ENCODE data around the gene RTL1.

The RTL1 gene

DNA sequence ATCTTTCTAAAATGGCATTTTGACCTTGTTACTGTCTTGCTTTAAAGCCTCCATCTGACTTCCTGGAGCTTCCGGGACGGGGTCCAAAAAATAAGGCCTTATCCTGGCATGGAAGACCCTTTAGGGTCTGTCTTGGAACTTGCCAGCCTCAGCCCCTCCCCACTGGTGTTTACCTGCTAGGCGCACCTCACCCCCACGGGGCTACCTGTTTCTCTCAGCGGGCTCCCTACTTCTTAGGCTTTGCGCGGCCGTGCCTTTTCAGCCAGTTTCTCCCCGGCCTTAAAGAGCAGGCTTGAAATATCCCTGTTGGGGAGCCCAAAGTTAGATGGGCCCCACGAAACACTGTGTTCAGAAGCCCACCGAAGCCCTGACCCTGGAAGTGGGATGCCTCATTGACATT, 5.1 kb downstream of the RTL1 start:
- no peak for DNase-seq (ENCODE audit: low spot score)

DNA sequence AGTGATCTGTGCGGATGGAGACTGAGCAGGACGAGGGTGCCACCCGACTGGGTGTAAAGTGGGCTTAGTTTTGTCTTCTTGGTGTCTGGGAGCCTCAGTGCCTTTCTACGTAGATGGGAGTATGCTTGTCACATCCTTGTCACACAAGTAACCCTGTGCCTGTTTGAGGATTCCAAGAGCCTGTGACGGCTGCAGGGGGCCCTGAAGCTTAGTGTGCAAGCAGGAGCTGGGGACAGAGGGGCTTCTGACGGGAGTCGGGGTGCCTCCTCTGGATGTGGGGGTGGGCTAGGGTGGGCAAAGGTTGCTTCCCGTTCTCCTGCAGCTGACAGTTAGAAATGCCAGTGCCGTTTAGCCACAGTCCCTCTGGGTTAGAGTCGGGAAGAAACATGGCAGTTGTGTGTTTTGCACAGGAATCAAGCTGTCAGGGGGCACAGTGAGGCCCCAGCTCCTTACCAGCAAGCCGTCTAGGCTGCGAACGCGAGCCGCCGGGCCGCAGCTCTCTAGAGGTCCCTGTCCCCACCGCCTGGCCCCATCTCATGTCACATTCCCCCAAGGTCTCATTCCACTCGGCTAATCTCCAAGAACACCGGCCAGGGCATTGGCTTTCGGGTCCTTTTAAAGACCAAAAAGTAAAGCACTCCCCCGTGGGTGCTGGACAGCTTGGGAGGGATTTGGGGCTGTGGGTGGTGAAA, 7.0 kb downstream of the RTL1 start:
- no peak for DNase-seq (ENCODE audit: low spot score)

DNA sequence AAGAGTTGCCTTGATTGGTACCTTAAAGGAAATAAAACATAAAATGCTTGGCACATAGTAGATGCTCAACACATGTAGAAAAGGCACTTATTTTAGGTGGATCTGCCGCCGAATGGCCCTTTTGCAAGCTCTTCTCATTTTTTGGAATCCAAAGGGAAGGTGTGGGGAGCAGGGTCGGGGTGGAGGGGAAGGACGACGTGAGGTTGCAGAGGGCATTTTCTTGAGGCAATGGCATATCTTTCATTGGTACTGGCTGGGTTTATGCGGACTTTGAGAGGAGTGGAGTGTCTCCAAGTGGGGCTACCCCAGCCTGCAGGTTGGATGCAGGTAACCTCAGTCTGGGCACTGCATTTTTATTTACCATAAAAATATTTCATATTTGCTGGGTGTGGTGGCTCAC, 8.1 kb downstream of the RTL1 start:
- DNase-seq (ENCODE audit: low spot score) = no peak

DNA sequence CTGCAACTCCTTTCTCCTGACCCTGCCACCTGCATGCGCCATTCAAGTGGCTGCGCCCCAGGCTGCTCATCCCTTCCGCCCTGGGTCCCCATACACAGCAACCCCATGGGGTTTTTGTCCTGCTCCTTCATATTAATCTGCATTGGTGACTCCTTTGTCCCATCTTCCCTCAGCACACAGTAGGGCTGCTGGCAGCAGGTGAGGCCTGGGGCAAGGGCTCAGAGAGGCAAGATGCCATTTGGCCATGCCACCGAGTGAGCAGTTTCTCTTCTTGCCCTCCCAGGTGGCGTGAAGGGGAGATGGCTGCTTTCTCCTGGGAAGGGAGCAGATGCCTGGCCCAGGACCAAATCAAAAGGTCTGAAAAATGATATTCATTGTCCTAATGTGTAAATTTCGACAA, 9.1 kb downstream of the RTL1 start:
- no peak for DNase-seq (ENCODE audit: low spot score)

DNA sequence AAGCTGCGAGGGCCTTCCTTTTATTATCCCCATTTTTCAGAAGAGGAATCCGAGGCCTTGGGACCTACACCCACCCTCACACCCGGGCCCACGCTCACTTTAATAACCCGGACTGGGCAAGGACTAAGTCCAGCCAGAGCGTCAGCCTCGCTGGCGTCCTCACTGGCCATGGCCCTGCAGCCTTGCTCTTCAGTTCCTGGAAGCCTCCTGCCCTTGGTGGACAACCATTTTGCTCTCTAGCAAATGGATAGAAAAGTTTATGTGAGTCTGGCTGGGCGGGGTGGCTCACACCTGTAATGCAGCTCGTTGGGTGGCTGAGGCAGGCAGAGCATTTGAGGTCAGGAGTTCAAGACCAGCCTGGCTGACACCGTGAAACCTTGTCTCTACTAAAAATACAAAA, 9.8 kb downstream of the RTL1 start:
- DNase-seq (ENCODE audit: low spot score) = no peak

DNA sequence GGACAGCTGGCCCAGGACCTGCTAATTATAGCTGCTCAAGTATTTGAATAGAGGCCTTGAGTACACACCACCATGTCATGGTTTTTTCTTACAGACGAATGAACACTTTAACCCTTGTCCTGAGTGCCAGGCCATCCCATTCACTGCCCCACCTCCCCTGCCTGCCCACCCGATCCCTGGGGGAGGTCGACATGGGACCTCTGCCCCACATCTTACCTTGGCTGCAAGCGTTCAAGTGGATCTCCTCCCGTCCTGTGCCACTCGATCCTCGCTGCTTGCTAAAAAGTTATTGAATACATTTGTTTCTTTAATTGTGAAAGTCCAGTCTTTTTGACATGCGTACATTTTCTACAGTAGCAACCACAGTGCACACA, 10.3 kb downstream of the RTL1 start:
- no peak for DNase-seq (ENCODE audit: low spot score)

DNA sequence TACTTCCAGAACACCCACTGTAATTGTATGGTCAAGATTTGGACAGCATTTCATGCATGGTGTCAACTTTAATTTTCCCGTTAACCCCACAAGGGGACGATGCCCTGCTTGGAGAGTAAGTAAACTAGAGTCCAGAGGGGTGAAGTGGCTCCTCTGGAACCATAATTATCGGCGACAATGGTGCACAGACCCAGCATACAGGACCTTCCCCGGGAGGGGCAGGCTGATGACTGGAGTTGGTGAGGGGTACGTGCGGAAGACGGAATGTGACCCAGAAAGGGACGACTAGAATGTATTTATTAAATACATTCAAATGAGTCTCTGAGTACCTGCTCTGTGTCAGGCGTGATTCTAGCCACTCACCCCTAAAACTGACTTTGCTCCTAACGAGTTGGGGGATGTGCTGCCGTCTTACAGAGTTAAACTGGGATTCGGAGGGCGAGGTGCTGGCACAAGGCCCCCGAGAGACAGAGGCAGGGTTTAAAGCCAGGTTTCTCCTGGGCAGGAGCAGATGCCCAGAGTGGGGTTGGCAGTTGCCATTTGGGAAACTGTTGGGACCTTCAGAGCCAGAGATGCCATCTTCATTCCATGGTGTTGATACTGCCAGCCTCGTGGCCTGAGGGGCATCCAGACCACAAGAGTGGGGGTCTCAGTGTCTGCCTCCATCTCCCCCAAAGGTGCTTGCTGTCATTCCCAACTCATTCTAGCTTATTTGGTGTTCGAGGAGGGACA, 10.9 kb downstream of the RTL1 start:
- no peak for DNase-seq (ENCODE audit: low spot score)

DNA sequence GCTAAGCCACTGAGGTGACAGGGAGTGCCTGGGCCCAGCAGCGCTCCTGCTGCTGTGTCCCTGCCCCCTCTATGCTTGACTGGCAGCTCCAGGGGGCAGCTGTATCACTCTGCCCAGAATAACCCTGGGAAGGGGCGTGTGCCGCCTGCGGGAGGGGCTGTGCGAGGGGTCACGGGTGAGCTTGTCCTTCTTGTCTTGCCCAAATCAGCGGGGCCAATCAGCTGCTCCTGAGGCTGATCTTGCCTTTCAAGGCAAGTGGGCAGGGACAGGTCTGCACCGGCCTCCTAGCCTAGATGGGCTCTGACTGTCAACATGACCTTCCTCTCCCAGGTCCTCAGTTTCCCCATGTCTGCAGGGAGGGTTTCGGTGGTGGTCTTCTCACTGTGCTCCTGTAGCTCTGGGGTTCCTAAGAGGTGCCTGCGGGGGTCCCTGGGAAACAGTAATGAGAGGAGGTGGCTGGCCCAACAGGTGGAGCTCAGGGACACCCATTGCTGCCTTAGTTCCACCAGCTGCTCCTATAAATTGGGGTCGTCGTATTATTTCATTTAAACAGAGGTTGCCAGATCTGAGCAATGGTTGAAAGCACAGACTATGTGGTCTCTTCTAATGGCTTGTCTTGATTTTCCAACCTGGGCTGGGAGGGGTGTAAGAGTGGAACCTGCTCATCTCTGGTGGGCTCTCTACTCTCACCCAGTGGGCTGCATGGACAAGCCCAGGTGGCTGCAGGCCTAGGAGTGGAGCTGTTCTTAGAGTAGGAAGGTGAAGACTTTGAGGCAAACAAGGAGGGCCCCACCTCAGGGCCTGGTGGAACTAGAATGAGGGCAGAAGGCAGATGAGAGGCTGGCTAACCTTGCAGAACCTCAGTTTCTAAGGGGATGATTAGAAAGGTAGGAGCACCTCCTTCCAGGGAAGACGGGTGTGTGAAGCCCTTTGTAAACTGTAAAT, 11.7 kb downstream of the RTL1 start:
- DNase-seq (ENCODE audit: low spot score) = no peak

DNA sequence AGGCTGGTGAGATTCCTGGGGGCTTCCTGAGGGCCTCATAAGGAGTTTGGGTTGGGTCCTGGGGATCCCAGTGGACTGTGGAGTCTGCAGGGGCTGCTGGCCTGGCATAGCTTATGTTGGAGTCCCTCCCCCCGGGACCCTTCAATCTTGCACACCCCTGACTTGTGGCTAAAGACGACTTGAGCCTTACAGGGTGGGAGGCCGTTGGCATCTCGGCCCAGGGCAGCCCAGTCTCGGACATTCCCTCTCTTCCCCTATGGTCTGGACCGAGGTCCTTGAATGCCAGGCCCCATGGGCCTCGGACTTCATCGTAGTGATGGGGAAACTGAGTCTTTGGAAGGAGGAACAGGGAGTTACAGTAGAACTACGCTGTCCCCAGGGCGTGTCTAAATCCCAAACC, 12.5 kb downstream of the RTL1 start:
- DNase-seq (ENCODE audit: low spot score) = no peak

DNA sequence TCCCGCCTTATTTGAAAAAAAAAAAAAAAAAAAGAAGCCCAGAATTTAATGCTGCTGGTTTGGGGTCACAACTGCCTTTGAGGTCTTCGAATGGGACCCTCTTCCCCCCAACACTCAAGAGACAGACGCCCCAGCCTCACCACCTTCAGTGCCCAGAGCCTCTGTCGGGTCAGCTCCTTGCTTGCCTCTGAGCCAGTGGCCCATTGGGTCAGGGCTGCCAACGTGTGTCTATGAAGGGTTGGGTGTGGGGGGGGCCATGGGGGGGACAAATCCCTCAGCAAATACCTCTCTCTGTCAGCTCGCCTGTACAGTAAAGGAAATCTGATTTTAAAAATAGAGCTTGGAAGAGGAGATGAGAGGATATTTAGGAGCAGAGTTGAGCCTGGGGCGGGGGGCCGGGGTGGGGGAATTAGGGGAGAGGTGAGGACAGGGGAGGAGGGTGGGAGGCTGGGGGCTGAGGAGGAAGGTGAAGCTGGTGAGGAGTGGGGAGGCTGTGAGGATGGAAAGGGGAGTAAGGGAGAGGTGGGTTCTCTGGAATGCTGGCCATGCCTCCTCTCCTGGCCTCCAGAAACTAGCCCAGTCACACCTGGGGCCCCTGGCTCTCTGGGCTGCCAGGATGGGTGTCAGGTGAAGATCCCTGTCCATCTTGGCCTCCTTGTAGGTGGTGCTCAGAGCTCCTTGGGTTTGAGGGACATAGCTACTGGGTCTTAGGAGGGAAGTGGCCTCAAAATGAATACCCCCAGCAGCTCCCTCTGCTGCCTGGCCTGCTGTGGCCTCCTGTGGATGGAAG, 13.3 kb downstream of the RTL1 start:
- no peak for DNase-seq (ENCODE audit: low spot score)

DNA sequence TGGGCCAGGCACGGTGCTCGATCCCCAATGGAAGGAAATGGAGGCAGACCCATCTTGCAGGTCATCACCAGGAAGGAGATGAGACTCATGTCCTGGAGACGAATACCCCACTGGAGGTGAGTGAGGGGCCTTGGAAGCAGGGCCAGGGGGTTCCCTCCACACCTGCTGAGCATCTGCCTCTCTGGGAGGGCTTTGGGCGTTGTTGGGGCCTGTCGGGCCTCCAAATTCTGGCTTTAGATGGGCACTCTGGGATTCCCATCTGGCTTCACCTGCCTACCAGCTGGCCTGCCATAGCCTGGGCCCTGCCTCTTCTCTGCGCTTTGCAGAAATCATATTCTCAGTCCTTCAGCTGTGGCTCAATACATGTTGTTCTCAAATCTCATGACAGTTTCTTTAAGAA, 13.9 kb downstream of the RTL1 start:
- DNase-seq (ENCODE audit: low spot score) = no peak

DNA sequence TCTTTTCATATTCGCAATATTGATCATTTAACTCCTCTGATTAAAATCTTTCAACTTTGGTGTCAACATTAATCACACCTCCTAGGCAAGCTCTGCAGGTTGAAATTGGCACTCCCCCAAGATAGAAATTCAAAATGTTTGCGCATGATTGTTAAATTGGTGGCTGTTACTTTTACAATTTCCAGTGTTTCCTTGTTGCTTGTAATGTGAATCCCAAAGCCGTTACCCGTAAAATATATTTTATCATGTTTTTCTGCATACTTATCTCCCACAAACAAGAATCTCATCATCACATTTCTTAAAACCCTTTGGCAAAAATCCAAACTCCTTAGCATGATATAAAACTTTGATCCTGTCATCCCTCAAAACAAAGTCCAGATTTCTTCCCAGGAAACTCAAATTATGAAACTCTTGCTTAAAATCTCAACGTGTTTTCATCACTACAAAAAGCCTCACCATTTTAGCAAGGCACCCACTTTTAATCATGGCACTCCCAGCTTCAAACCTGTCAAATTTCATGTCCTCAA, 14.7 kb downstream of the RTL1 start:
- DNase-seq (ENCODE audit: low spot score) = no peak

DNA sequence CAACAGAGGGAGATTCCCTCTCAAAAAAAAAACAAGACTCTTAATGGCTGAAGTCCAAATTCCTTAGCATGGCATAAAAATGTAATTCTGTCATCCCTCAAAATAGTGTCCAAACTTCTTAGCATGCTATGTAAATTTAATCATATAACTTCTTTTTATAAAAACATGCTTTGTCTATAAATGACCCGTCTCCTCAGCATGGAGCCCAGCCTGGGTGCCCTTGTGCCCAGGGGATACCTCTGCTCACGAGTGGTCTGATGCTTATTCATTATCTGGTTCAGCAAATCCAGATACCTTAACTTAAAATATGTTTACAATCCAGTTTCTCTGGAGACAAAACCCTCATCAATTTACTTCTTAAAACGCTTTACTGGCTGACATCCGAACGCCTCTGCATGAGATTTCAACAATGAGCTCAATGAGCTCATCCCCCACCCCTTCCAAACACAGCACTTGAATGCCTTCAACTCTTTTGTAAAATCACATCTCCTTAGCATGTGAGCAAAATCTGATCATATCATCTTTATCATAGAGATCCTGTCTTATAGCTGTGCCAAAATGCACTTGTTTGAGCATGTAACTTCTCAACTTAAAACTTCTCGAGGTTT, 15.7 kb downstream of the RTL1 start:
- no peak for DNase-seq (ENCODE audit: low spot score)

DNA sequence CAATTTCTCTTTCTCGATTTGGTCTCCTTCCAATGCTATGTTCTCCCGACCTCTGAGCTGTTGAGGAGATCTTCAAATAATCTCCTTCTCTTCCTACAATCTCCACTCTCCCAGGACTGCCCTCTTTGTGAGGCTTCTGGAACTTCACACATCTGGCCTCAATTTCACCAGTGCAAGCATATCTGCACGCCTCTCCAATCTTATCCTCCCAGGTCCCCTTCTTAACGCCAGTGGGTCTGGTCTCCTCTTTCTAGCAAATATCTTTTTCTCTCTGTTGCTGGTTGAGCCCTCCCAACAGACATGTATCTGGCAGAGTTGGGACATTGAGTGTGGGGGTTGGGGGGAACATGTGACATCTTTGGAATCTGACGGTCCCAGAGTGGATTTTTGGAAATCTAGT, 17.9 kb downstream of the RTL1 start:
- DNase-seq (ENCODE audit: low spot score) = no peak

DNA sequence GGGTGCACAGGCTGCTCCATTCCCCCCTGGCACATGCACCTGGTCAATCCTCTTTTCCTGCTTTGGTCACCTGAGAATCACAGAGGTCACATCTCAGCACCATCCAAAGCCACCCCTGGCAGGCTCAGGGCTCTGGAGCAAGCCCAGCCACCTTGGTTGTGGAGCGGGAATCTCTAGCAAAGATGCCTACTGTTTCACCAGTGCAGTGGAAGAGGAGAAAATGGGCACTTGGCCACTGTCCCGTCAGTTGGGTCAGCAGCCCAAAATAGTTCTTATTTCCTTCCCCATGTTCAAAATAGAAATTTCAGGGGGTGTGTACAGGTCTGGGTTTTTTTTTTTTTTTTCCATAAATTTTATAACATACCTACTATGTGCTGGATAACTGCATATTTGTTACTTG, 18.3 kb downstream of the RTL1 start:
- DNase-seq (ENCODE audit: low spot score) = no peak

DNA sequence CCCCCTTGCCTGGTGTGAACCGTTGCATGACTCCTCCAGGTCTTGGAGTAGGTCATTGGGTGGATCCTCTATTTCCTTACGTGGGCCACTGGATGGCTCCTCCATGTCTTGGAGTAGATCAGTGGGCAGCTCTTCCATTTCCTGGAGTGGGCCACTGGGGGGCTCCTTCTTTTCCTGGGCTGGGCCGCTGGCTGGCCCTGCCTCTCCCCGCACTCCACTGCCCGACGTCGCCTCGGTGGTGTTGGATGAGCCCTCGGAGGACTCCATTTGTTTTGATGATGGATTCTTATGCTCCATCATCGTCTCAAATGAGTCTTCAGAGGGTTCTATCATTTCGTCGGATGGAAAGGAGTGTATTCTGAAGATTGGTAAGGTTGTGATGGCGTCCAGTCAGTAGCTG, 19.1 kb downstream of the RTL1 start:
- no peak for DNase-seq (ENCODE audit: low spot score)

DNA sequence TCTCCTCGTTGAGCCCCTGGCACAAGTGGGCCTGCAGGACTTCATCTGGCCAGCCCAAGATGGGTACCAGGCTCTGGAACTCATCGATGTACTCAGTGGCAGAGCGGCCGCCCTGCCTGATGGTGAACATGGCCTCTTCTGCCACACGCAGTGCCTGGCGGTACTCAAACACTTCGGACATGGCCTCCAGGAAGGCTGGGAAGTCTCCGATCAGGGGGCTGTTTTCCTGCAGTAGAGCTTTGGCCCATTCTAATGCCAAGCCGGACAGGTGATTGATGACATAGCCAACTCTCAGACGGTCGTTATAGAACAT, 19.8 kb downstream of the RTL1 start:
- DNase-seq (ENCODE audit: low spot score) = no peak

DNA sequence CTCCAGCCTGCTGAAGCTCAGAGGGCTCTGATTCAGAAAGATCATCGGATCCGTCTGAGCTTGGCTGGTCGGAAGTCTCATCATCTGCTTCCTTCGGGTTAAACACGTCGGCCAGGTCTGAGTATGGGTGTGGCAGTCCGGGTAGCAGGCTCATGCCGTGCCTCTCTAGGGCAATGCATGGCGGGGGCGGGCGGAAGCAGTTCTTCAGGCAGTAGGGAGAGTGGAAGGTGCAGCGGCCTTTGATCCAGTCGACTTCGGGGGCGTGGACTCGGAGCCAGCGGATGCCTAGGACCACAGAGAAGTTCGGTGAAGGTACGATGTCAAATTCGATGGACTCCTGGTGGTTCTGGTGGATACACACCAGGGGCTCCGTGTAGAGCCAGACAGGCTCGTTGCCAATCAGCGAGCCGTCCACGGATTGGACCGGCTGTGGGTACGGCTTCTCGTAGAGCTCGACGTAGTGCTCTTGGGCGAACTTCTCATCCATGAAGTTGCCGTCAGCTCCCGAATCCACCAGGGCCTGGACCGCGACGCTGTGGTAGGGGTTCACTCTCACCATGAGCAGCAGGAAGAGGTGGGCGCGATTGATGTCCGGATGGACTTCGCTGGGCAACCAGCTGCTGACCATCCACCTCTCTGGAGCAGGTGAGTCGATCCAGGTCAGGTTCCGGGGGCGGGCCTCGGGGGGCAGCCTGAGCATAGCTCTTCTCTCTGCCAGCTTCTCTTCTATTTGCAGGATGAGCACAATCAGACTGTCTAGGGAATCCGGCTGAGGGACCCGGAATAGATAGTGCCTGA, 20.3 kb downstream of the RTL1 start:
- no peak for DNase-seq (ENCODE audit: low spot score)

DNA sequence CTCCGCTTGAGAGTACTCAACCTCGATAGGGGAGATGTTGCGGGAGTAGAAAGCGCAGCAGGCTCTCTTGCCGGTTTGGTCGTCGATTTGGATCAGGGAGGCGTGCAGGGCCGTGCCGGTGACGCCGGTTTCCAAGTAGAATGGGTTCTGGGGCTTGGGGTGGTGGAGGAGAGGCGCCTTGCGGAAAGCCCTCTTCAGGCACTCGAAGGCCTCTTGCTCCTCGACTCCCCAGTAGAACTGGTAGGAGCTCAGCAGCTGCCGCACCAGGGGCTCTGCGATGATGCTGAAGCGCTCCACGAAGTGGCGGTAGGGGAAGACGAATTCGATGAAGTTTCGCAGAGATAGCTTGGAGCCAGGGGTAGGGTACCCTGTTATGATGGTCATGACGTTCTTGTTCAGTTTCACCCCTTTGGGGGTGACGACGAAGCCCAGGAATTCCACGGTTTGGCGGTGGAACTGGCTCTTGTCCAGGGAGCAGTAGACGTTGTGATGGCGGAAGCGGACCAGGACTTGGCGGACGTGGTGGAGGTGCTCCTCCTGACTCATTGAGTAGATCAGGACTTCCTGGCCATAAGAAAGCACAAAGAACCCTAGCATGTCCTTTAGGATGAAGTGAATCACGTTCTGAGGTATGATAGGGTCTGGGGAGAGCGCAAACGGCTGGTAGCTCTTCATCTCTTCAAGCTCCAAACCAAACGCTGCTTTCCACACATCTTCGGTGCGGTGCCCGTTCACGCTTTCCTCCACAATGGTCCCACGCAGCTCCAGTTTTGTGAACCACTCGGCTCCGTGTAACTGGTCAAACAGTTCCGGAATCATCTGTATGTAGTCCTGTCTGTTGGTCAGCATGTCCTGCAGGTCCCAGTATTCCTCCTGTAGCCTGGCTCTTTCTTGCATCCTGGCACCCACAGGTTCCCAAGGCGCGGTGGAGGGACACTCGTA, 21.2 kb downstream of the RTL1 start:
- no peak for DNase-seq (ENCODE audit: low spot score)

All from hematopoietic multipotent progenitor cell treated with erythropoietin and hydrocortisone succinate and interleukin-3 and kit ligand, for 15 days (in vitro differentiated cells).